GM23338 (cell line): Measurements from ENCODE around the gene MALSU1. TPM values are rescaled to one million over a fixed set of nuclear protein-coding genes. Genes with fewer than 3 reads are reported as not detected.
A peak's percentile ranks its signal among the peaks of the same experiment; 100 is the strongest.

ENCODE experiments used
- ATAC-seq: fragments of 200-7000 bp; cut with Tn5 transposase; 3 replicates; pipeline ENCODE4 v1.9.1; 2020
- DNase-seq: peaks from one replicate; pipeline ENCODE4 v3.0.0-alpha.2; 2015; ENCODE audit warnings: low spot score
- H2AFZ ChIP-seq: fragments of 200-600 bp; sonication (generic); 2 replicates; pipeline ENCODE4 v1.8.0; 2016; ENCODE audit warnings: antibody characterized with exemption, mild to moderate bottlenecking, moderate library complexity
- H3F3A ChIP-seq: fragments of 200-600 bp; sonication (generic); replicated peaks from 2 replicates; pipeline ENCODE4 v1.8.0; 2017; ENCODE audit warnings: antibody characterized with exemption, mixed run types, low read depth
- H3K27ac ChIP-seq: fragments of 200-600 bp; sonication (generic); 2 replicates; pipeline ENCODE4 v1.6.1; 2016; ENCODE audit warnings: low read depth
- H3K27me3 ChIP-seq: fragments of 200-600 bp; sonication (generic); 2 replicates; pipeline ENCODE4 v1.8.0; 2016; ENCODE audit warnings: mild to moderate bottlenecking, mixed run types, moderate library complexity; ENCODE audit not compliant: insufficient read depth
- H3K36me3 ChIP-seq: fragments of 200-600 bp; sonication (generic); 2 replicates; pipeline ENCODE4 v1.8.0; 2016; ENCODE audit warnings: mild to moderate bottlenecking; ENCODE audit not compliant: insufficient read depth
- H3K4me1 ChIP-seq: fragments of 200-600 bp; sonication (generic); 2 replicates; pipeline ENCODE4 v1.8.0; 2016; ENCODE audit warnings: mild to moderate bottlenecking, moderate library complexity; ENCODE audit not compliant: insufficient read depth
- H3K4me2 ChIP-seq: fragments of 200-600 bp; sonication (generic); 2 replicates; pipeline ENCODE4 v1.7.1; 2017; ENCODE audit warnings: mixed run types
- H3K4me3 ChIP-seq: fragments of 200-600 bp; sonication (generic); 2 replicates; pipeline ENCODE4 v1.6.1; 2016; ENCODE audit warnings: mixed run types
- H3K79me2 ChIP-seq: fragments of 200-600 bp; sonication (generic); replicated peaks from 2 replicates; pipeline ENCODE4 v1.8.0; 2017; ENCODE audit warnings: mild to moderate bottlenecking; ENCODE audit not compliant: insufficient read depth
- H3K9me2 ChIP-seq: fragments of 200-600 bp; sonication (generic); 2 replicates; pipeline ENCODE4 v1.8.0; 2017; ENCODE audit not compliant: insufficient read depth
- H4K20me1 ChIP-seq: fragments of 200-600 bp; sonication (generic); replicated peaks from 2 replicates; pipeline ENCODE4 v1.8.0; 2017; ENCODE audit warnings: mild to moderate bottlenecking; ENCODE audit not compliant: insufficient read depth
- H3K27ac Mint-ChIP-seq: 2 replicates; pipeline ENCODE4 v1.8.0; 2020; ENCODE audit warnings: inconsistent platforms, mild to moderate bottlenecking, moderate library complexity, mixed read lengths
- H3K27me3 Mint-ChIP-seq: 3 replicates; pipeline ENCODE4 v1.8.0; 2022; ENCODE audit warnings: low read depth, mild to moderate bottlenecking, moderate library complexity, mixed read lengths, inconsistent platforms; ENCODE audit not compliant: insufficient read depth, poor library complexity
- H3K36me3 Mint-ChIP-seq: 3 replicates; pipeline ENCODE4 v1.8.0; 2021; ENCODE audit warnings: low read depth, mild to moderate bottlenecking, inconsistent platforms, moderate library complexity, mixed read lengths
- H3K4me1 Mint-ChIP-seq: 3 replicates; pipeline ENCODE4 v1.8.0; 2020; ENCODE audit warnings: mild to moderate bottlenecking, inconsistent platforms, mixed read lengths
- H3K4me3 Mint-ChIP-seq: 3 replicates; pipeline ENCODE4 v1.8.0; 2021; ENCODE audit warnings: moderate library complexity, mild to moderate bottlenecking, inconsistent platforms, mixed read lengths
- H3K9me3 Mint-ChIP-seq: 3 replicates; pipeline ENCODE4 v1.8.0; 2020; ENCODE audit warnings: moderate library complexity, mild to moderate bottlenecking, inconsistent platforms, mixed read lengths
- CREB1 ChIP-seq: fragments of 250-450 bp; sonication (Bioruptor Pico); IDR thresholded peaks from 2 replicates; pipeline ENCODE4 v1.5.0; 2020; ENCODE audit warnings: low read depth, mild to moderate bottlenecking, moderate library complexity
- CTCF ChIP-seq, 2 experiments: fragments of 200-600 bp in 1 of 2; sonication (generic) in 1 of 2; conservative IDR thresholded peaks; 2 replicates each; pipeline versions ENCODE4 v1.5.1 to v1.6.1; 2016 to 2017; ENCODE audit warnings: antibody characterized with exemption in 2 of 2, low read depth in 2 of 2, mild to moderate bottlenecking in 2 of 2, moderate library complexity in 1 of 2
- ETS1 ChIP-seq: IDR thresholded peaks from 2 replicates; pipeline ENCODE4 v1.6.1; 2016; ENCODE audit warnings: antibody characterized with exemption
- EZH2phosphoT487 ChIP-seq: fragments of 200-600 bp; sonication (generic); IDR thresholded peaks from one replicate; pipeline ENCODE4 v1.8.1; 2018; ENCODE audit warnings: antibody characterized with exemption; ENCODE audit not compliant: unreplicated experiment
- JUNB ChIP-seq: IDR thresholded peaks from one replicate; pipeline ENCODE4 v1.6.1; 2016; ENCODE audit warnings: antibody characterized with exemption; ENCODE audit not compliant: unreplicated experiment
- REST ChIP-seq: IDR thresholded peaks from one replicate; pipeline ENCODE4 v1.6.1; 2018; ENCODE audit warnings: antibody characterized with exemption; ENCODE audit not compliant: unreplicated experiment
- STAT1 ChIP-seq: IDR thresholded peaks from one replicate; pipeline ENCODE4 v1.6.1; 2016; ENCODE audit warnings: antibody characterized with exemption; ENCODE audit not compliant: unreplicated experiment
- ZNF114 ChIP-seq: fragments of 250-450 bp; sonication (Bioruptor Pico); IDR thresholded peaks from 2 replicates; pipeline ENCODE4 v1.5.0; 2020; ENCODE audit warnings: mild to moderate bottlenecking, moderate library complexity
- ZNF331 ChIP-seq: fragments of 250-450 bp; sonication (Bioruptor Pico); IDR thresholded peaks from 2 replicates; pipeline ENCODE4 v1.5.0; 2020; ENCODE audit warnings: low read depth, mild to moderate bottlenecking, moderate library complexity
- polyA plus RNA-seq: library from polyadenylated mRNA; unstranded; fragments of >200 nt; fragmentation: Nextera tagmentation; extraction: Ambion mirVana; gene quantifications from 2 replicates; pipeline ENCODE4 v1.2.1, GENCODE V29; 2016
- total RNA-seq: library from RNA; depleted of rRNA; stranded (reverse); fragments of >200 nt; shearing (Covaris generic); gene quantifications from 2 replicates; pipeline ENCODE4 v1.2.3, GENCODE V29; 2014

Gene MALSU1
- total and polyA plus RNA-seq, 2 experiments from 2014 or later = 96.8 to 209 TPM

- H3K4me3 Mint-ChIP-seq = no peak overlapping the region
- Histone ChIP-seq H3K4me3 (no peak overlapping the region), H3K27ac (peak overlapping the region; percentile 67; the same call in 1 of the 2 replicates), H3K4me2 (no peak overlapping the region), H3K9me2 (no peaks in the 10 kb centered on the region), H2AFZ (no peak overlapping the region), H3F3A (peaks cover 11% of the 10 kb centered on the region; the same call in 1 of the 2 replicates), H3K4me1 (no peaks in the 10 kb centered on the region), H3K36me3 (peaks cover 48% of the 10 kb centered on the region; the same call in 1 of the 2 replicates), H3K27me3 (no peaks in the 10 kb centered on the region), H4K20me1 (peaks cover 24% of the 10 kb centered on the region; the same call in 1 of the 2 replicates), H3K79me2 (0 out of 2 replicates have a peak, but pooled peaks cover 8% of the 10 kb centered on the region)
- peaks cover 16% of the 10 kb centered on the region for H3K4me1 Mint-ChIP-seq
- DNase-seq (no peak), ATAC-seq (no peak)
- H3K9me3 Mint-ChIP-seq = no peaks in the 10 kb centered on the region
- TF ChIP-seq ZNF114 (CRISPR knock-in tag) (no peak), ETS1 (no peak)
- peak overlapping the region; percentile 29; the same call in 1 of the 2 replicates for H3K27ac Mint-ChIP-seq
- peaks cover 9% of the 10 kb centered on the region for H3K27me3 Mint-ChIP-seq
- peaks cover 69% of the 10 kb centered on the region for H3K36me3 Mint-ChIP-seq
Measured at GRCh38 chr7:23347682-23348180, 48.6 kb downstream of the MALSU1 start.

- Histone ChIP-seq H3K36me3 (peaks cover 33% of the 10 kb centered on the region; the same call in 1 of the 2 replicates), H3K4me2 (no peak overlapping the region), H4K20me1 (peaks cover 20% of the 10 kb centered on the region), H3K27me3 (no peaks in the 10 kb centered on the region), H3K4me1 (no peaks in the 10 kb centered on the region), H3K27ac (0 out of 2 replicates have a peak overlapping the region, but pooled peaks have one; percentile 39), H3K4me3 (no peak overlapping the region), H2AFZ (no peak overlapping the region), H3K79me2 (peaks cover 20% of the 10 kb centered on the region), H3F3A (peaks cover 8% of the 10 kb centered on the region; the same call in 1 of the 2 replicates), H3K9me2 (no peaks in the 10 kb centered on the region)
- Mint-ChIP-seq H3K36me3 (peaks cover 59% of the 10 kb centered on the region), H3K9me3 (no peaks in the 10 kb centered on the region), H3K27me3 (peaks cover 12% of the 10 kb centered on the region), H3K27ac (peak overlapping the region; percentile 11), H3K4me3 (no peak overlapping the region), H3K4me1 (peaks cover 16% of the 10 kb centered on the region)
- DNase-seq (no peak), ATAC-seq (peak; percentile 59)
- TF ChIP-seq CREB1 (CRISPR knock-in tag) = no peak
- TF ChIP-seq ZNF331 (CRISPR knock-in tag) = no peak
- no peak for TF ChIP-seq JUNB
Measured at GRCh38 chr7:23349484-23350157, 50.5 kb downstream of the MALSU1 start.

GRCh38 chr7:23350466-23350865 is 51.3 kb downstream of the MALSU1 start:
- Mint-ChIP-seq H3K27me3 (peaks cover 12% of the 10 kb centered on the region), H3K9me3 (no peaks in the 10 kb centered on the region), H3K4me1 (peaks cover 16% of the 10 kb centered on the region), H3K4me3 (no peak overlapping the region), H3K27ac (peak overlapping the region; percentile 8; the same call in 1 of the 2 replicates), H3K36me3 (peaks cover 59% of the 10 kb centered on the region)
- no peaks in the 10 kb centered on the region for H3K27me3 ChIP-seq
- H3K4me3 ChIP-seq = no peak overlapping the region
- H2AFZ ChIP-seq = no peak overlapping the region
- peaks cover 6% of the 10 kb centered on the region; the same call in 1 of the 2 replicates for H3F3A ChIP-seq
- H3K4me2 ChIP-seq = no peak overlapping the region
- H3K36me3 ChIP-seq = peaks cover 26% of the 10 kb centered on the region; the same call in 1 of the 2 replicates
- no peaks in the 10 kb centered on the region for H3K4me1 ChIP-seq
- H3K9me2 ChIP-seq = no peaks in the 10 kb centered on the region
- H3K27ac ChIP-seq = peak overlapping the region; percentile 39; the same call in 1 of the 2 replicates
- DNase-seq = no peak
- no peak for ATAC-seq
- H3K79me2 ChIP-seq = peaks cover 29% of the 10 kb centered on the region
- H4K20me1 ChIP-seq = peaks cover 18% of the 10 kb centered on the region
- TF ChIP-seq CTCF (conservative IDR thresholded peaks at IDR 0.05; ENCODE audit: low read depth in 2 of 2) (no peak), REST (no peak), ZNF114 (CRISPR knock-in tag) (no peak), ZNF331 (CRISPR knock-in tag) (no peak), CREB1 (CRISPR knock-in tag) (no peak), EZH2phosphoT487 (no peak), STAT1 (no peak), ETS1 (no peak)
